Right lobe of liver (tissue), 6 donors: ENCODE data around the gene DLG5. TPM values are rescaled to one million over a fixed set of nuclear protein-coding genes. Genes with fewer than 3 reads are reported as not detected.

ENCODE experiments used
- ATAC-seq, 4 donors: fragments of 200-7000 bp; cut with Tn5 transposase; one replicate each; pipeline ENCODE4 v1.9.1; 2020; ENCODE audit warnings: mild to moderate bottlenecking in 4 of 4, moderate library complexity in 4 of 4
- DNase-seq, 3 donors: peaks; one replicate each; pipeline ENCODE4 v3.0.0-alpha.2; 2020
- H3K27ac ChIP-seq, 3 donors: fragments of 200-600 bp; one replicate each; pipeline ENCODE4 v1.8.0; 2022
- H3K27me3 ChIP-seq, 2 donors: fragments of 200-600 bp; one replicate each; pipeline ENCODE4 v1.8.0; 2022
- H3K36me3 ChIP-seq, 4 donors: fragments of 200-600 bp; sonication (generic) in 1 of 4; one replicate each; pipeline versions ENCODE4 v1.5.1 to v1.8.0; 2017 to 2022; ENCODE audit warnings: control low read depth in 1 of 4
- H3K4me1 ChIP-seq, 4 donors: fragments of 200-600 bp; sonication (generic) in 1 of 4; one replicate each; pipeline versions ENCODE4 v1.5.1 to v1.8.0; 2017 to 2022; ENCODE audit warnings: control low read depth in 1 of 4
- H3K4me3 ChIP-seq, 3 donors: fragments of 200-600 bp; one replicate each; pipeline ENCODE4 v1.8.0; 2022
- H3K9me3 ChIP-seq, 4 donors: fragments of 200-600 bp; sonication (generic) in 1 of 4; one replicate each; pipeline versions ENCODE4 v1.5.1 to v1.8.0; 2017 to 2022; ENCODE audit warnings: control low read depth in 1 of 4
- POLR2A ChIP-seq: fragments of 450-650 bp; IDR thresholded peaks from one replicate; pipeline ENCODE4 v1.6.1; 2017; ENCODE audit warnings: antibody characterized with exemption, mild to moderate bottlenecking
- WGBS: methylation state at CpG from one replicate; pipeline ENCODE4 v1.1.6; 2018; ENCODE audit warnings: low coverage, low lambda C conversion rate; ENCODE audit not compliant: insufficient coverage; ENCODE audit errors: missing lambda C conversion rate; 5-methylcytosine and 5-hydroxymethylcytosine counted together
- intact Hi-C, 2 donors: fragments of 100-400 bp; cut with DNase I; formaldehyde crosslinking; loops; one replicate each; pipeline versions ENCODE4 v1.11.2 to v1.14.1; 2022
- total RNA-seq, 6 experiments: library from RNA; depleted of rRNA in 2 of 6; stranded (reverse); fragments of >200 nt in 2 of 6; fragmentation: NEBNext Ultra II Directional in 3 of 6; extraction: Animal tissue kit (Norgen Biotek cat#: 25700) in 3 of 6; gene quantifications; one replicate each; pipeline versions ENCODE4 v1.1.0 to v1.2.4, GENCODE V29; 2016 to 2023
- TF ChIP-seq, protein P1 (sequence below), 4 donors: fragments of 200-600 bp in 3 of 4; fragments of 450-650 bp in 1 of 4; IDR thresholded peaks; one replicate each; pipeline versions ENCODE4 v1.5.1 to v1.8.0; 2016 to 2022; ENCODE audit warnings: antibody characterized with exemption in 4 of 4, mild to moderate bottlenecking in 2 of 4
- donor health status: DM: no; HTN: yes; CAD: no.
- donor health status: DM: no; HTN: no; CAD: no.
- donor health status: DM: no; HTN: no; CAD: no.
- donor health status: DM: no; HTN: yes; CAD: no.
- donor health status: DM: no; HTN: yes; CAD: no.

The DLG5 gene
- total RNA-seq, 6 experiments from 2014 or later, result 5.6 to 8.8 (median 7.6) TPM

DNA sequence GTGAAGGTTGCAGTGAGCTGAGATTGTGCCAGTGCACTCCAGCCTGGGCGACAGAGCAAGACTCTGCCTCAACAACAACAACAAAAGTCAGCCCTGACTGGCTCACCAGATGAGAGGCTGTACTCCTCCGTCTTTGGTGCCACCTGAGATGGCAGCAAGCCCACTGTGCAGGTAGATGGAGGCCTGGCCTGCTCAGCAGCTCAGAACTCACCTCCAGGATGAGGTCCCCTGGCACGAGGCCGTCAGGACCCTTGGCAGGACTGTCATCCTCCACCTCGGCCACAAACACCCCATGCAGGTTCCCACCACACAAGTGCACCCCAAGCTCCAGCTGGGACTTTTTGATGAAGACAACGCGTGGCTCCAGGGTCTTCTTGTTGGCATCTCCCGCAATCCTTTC, 117.2 kb downstream of the DLG5 start:
- DNase-seq (no peak), ATAC-seq (no peak)
- no peaks in the 10 kb centered on the region for H3K9me3 ChIP-seq
- no peaks in the 10 kb centered on the region for H3K4me1 ChIP-seq
- H3K36me3 ChIP-seq, result peaks cover 0 to 49% (median 9%) of the 10 kb centered on the region in 4 donors
- no peak overlapping the region for H3K27ac ChIP-seq
- H3K4me3 ChIP-seq, result no peak overlapping the region
- WGBS, result 100% methylated on average over 2 of the region's 8 CpGs
- H3K27me3 ChIP-seq, result no peaks in the 10 kb centered on the region
- TF ChIP-seq POLR2A, result no peak
- TF ChIP-seq, protein P1, sequence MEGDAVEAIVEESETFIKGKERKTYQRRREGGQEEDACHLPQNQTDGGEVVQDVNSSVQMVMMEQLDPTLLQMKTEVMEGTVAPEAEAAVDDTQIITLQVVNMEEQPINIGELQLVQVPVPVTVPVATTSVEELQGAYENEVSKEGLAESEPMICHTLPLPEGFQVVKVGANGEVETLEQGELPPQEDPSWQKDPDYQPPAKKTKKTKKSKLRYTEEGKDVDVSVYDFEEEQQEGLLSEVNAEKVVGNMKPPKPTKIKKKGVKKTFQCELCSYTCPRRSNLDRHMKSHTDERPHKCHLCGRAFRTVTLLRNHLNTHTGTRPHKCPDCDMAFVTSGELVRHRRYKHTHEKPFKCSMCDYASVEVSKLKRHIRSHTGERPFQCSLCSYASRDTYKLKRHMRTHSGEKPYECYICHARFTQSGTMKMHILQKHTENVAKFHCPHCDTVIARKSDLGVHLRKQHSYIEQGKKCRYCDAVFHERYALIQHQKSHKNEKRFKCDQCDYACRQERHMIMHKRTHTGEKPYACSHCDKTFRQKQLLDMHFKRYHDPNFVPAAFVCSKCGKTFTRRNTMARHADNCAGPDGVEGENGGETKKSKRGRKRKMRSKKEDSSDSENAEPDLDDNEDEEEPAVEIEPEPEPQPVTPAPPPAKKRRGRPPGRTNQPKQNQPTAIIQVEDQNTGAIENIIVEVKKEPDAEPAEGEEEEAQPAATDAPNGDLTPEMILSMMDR (IDR thresholded peaks at IDR 0.05), result no peak
- intact Hi-C loops, result no loop called here

DNA sequence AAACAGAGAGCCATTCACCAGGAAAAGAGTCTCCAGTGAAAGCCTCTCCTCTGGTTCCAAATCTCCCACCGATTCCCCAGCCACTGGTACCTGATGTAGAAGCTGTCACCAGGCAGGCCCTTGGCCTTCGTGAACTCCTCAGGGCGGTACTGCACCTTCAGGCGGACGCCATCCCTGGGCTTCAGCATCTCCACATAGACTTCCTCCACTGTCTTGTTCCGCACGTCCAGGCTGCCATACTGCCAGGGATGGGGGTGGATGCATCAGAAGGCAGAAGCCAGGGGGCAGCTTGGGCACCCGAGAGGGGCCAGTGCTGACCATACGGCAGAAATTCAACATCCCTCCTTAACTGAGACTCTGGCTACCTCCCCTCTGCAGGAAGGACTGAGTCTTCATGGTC, 118.8 kb downstream of the DLG5 start:
- Histone ChIP-seq H3K4me3 (no peak overlapping the region), H3K36me3 (peaks cover 0 to 53% (median 10%) of the 10 kb centered on the region in 4 donors), H3K27ac (no peak overlapping the region), H3K4me1 (no peaks in the 10 kb centered on the region), H3K9me3 (no peaks in the 10 kb centered on the region), H3K27me3 (no peaks in the 10 kb centered on the region)
- DNase-seq (no peak), ATAC-seq (no peak)
- intact Hi-C loops, result no loop called here
- 67% methylated on average over 1 of the region's 9 CpGs for WGBS
- TF ChIP-seq POLR2A, result no peak
- TF ChIP-seq, protein P1 (IDR thresholded peaks at IDR 0.05), result no peak

DNA sequence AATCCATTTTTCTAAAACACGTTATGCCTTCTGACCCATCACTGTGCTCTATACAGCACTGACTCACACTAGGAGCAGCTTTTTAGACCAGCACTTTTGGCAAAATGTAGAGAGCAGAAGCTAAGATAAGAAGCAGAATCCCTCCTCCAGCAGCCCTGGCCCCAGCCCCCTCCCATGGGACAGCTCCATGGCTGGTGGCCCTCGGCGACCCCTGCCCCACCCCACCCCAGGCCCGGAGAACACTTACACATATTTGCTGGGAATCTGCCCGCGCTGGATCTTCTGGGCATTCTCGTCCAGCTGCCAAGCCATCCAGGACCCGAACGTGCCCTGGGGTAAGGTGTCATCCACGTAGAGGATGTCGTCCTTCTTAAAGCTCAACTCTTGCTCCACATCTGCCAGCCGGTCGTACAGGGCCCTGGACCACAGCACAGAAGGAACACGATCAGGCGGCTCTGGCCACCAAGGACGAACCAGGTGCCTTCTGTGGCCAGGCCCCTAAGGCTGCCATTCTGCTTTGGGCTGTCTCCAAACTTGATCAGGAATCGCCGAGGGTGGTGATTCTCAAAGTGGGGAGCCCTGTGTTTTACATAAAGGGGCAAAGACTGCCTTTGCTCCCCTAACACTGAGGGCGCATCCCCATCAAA, 119.9 kb downstream of the DLG5 start:
- Histone ChIP-seq H3K4me3 (no peak overlapping the region), H3K4me1 (no peaks in the 10 kb centered on the region), H3K9me3 (no peaks in the 10 kb centered on the region), H3K27ac (no peak overlapping the region), H3K27me3 (no peaks in the 10 kb centered on the region), H3K36me3 (peaks cover 0 to 55% (median 10%) of the 10 kb centered on the region in 4 donors)
- ATAC-seq (no peak), DNase-seq (no peak)
- intact Hi-C loops, result no loop called here
- 96% methylated on average over 4 of the region's 19 CpGs for WGBS
- TF ChIP-seq, protein P1 (IDR thresholded peaks at IDR 0.05), result no peak
- no peak for TF ChIP-seq POLR2A

DNA sequence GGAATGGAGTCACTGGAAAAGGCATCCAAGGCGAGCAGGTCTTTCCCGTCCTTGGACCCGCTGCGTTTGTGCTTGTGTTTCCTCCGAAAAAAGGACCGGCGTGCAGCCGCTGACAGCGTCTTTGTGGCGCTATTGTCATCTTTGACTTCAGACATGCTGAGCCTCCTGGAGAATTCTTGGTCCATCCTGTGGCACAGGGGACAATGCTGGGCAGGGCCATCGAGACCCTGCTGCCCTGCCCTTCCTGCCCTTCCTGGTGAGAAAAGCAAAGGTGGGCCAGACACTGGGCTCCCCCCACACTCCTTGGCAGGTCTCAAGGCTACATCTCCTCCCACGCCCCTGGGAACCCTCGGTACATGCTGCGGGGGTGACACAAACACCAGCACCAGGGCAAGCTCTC, 120.9 kb downstream of the DLG5 start:
- DNase-seq, result no peak
- peaks cover 0 to 47% (median 10%) of the 10 kb centered on the region in 4 donors for H3K36me3 ChIP-seq
- 80% methylated on average over 1 of the region's 14 CpGs for WGBS

More for the DNA sequence above, 120.9 kb downstream of the DLG5 start:
- no peaks in the 10 kb centered on the region for H3K27me3 ChIP-seq
- H3K4me3 ChIP-seq, result no peak overlapping the region
- H3K27ac ChIP-seq, result no peak overlapping the region
- ATAC-seq, result no peak
- intact Hi-C loops, result no loop called here
- H3K4me1 ChIP-seq, result no peaks in the 10 kb centered on the region
- no peaks in the 10 kb centered on the region for H3K9me3 ChIP-seq
- no peak for TF ChIP-seq POLR2A
- TF ChIP-seq, protein P1 (IDR thresholded peaks at IDR 0.05), result no peak
